ENCODE measurements around the gene EFCAB6. TPM values are rescaled to one million over a fixed set of nuclear protein-coding genes. Genes with fewer than 3 reads are reported as not detected.

EFCAB6 gene, protein sequence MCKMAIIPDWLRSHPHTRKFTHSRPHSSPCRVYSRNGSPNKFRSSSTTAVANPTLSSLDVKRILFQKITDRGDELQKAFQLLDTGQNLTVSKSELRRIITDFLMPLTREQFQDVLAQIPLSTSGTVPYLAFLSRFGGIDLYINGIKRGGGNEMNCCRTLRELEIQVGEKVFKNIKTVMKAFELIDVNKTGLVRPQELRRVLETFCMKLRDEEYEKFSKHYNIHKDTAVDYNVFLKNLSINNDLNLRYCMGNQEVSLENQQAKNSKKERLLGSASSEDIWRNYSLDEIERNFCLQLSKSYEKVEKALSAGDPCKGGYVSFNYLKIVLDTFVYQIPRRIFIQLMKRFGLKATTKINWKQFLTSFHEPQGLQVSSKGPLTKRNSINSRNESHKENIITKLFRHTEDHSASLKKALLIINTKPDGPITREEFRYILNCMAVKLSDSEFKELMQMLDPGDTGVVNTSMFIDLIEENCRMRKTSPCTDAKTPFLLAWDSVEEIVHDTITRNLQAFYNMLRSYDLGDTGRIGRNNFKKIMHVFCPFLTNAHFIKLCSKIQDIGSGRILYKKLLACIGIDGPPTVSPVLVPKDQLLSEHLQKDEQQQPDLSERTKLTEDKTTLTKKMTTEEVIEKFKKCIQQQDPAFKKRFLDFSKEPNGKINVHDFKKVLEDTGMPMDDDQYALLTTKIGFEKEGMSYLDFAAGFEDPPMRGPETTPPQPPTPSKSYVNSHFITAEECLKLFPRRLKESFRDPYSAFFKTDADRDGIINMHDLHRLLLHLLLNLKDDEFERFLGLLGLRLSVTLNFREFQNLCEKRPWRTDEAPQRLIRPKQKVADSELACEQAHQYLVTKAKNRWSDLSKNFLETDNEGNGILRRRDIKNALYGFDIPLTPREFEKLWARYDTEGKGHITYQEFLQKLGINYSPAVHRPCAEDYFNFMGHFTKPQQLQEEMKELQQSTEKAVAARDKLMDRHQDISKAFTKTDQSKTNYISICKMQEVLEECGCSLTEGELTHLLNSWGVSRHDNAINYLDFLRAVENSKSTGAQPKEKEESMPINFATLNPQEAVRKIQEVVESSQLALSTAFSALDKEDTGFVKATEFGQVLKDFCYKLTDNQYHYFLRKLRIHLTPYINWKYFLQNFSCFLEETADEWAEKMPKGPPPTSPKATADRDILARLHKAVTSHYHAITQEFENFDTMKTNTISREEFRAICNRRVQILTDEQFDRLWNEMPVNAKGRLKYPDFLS (N-terminal part only)
- total RNA-seq (1 to 10 TPM in 4 of 7 donors, under 1 TPM in 3; 0.44 to 2.8 (median 1.2) TPM), polyA plus RNA-seq (under 1 TPM; 0.07 to 0.19 (median 0.14) TPM)
- long read RNA-seq, donor 1, partial matches to known transcripts, result 15 of 15 reads
- long read RNA-seq, donor 1, other reads (novel, unspliced or antisense), result 0 of 15 reads
- long read RNA-seq, donor 2, result 0 reads

GRCh38 chr22:43812149-43812842 lies at the start of gene EFCAB6:
Gene EFCAB6 (minus strand): TSS chr22:43812305. CDS start chr22:43782318, 29,987 bp downstream.
- 0 to 2% (median 1%) methylated on average over 21 to 55 of the region's 55 CpGs for WGBS, 5 donors
- peak; percentile 92 for DNase-seq

DNA sequence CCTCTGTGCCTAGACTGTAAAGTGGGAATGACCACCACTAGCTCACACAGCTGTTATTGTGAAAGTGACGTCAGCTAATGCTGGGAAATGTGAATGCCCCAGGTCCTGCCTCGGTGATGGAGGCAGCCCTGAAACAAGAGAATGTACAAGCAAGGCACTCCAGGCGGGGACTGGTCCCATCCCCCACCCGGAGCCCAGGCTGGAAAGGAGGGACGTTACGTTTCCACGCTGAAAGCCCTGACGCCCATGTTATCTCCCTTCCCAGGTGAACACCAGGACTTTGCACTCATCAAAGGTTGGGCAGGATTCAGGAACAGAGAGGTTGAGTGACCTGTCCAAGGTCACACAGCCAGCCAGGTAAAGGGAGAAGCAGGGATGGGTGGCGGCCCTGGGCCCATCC lies 49.4 kb upstream of the EFCAB6 start:
- Histone ChIP-seq H3K27ac (no peak overlapping the region), H3K36me3 (no peaks in the 10 kb centered on the region), H3K4me3 (peak overlapping the region in 4 of 8 donors; percentile 13 to 58 (median 22)), H3K9me3 (peaks cover 0 to 12% (median 6%) of the 10 kb centered on the region in 8 donors), H3K27me3 (replicated peaks in 1 of 7) (peaks cover 0 to 87% (median 40%) of the 10 kb centered on the region in 7 donors), H3K4me1 (peaks cover 0 to 7% (median 3%) of the 10 kb centered on the region in 6 donors)
- 43 to 100% (median 62%) methylated on average over 1 to 9 of the region's 9 CpGs for WGBS, 5 donors
- TF ChIP-seq POLR2A (IDR thresholded peaks at IDR 0.05) (no peak), CTCF (IDR thresholded peaks at IDR 0.05 in 8 of 11, conservative IDR thresholded peaks at IDR 0.05 in 3 of 11) (no peak)
- intact Hi-C loops (cut with DNase I; ENCODE audit: low total_unique reads), result no loop called here
- DNase-seq, result peak; percentile 36

More at GRCh38 chr22:43812149-43812842, at the start of gene EFCAB6:
- intact Hi-C loops (cut with DNase I; ENCODE audit: low total_unique reads), result no loop called here
- Histone ChIP-seq H3K36me3 (peaks cover 0 to 5% (median 0%) of the 10 kb centered on the region in 6 donors), H3K4me1 (peaks cover 5 to 25% (median 17%) of the 10 kb centered on the region in 6 donors), H3K27me3 (replicated peaks in 1 of 7) (no peaks in the 10 kb centered on the region), H3K27ac (peak within 1 kb of the TSS; percentile 69 to 89 (median 82)), H3K9me3 (no peaks in the 10 kb centered on the region), H3K4me3 (peak within 1 kb of the TSS; percentile 74 to 99 (median 92))
- TF ChIP-seq POLR2AphosphoS5 (IDR thresholded peaks at IDR 0.05), result peak; percentile 87 to 88 (median 87)
- peak in 1 of 3 donors; percentile 40 for TF ChIP-seq POLR2A (IDR thresholded peaks at IDR 0.05)
- peak in 1 of 11 experiments; percentile 16 for TF ChIP-seq CTCF (IDR thresholded peaks at IDR 0.05 in 8 of 11, conservative IDR thresholded peaks at IDR 0.05 in 3 of 11)

GRCh38 chr22:43860831-43861230 lies 48.7 kb upstream of the EFCAB6 start:
- Histone ChIP-seq H3K27ac (no peak overlapping the region), H3K9me3 (peaks cover 0 to 19% (median 12%) of the 10 kb centered on the region in 8 donors), H3K4me3 (no peak overlapping the region), H3K36me3 (no peaks in the 10 kb centered on the region), H3K27me3 (replicated peaks in 1 of 7) (peaks cover 0 to 86% (median 40%) of the 10 kb centered on the region in 7 donors), H3K4me1 (peaks cover 0 to 7% (median 3%) of the 10 kb centered on the region in 6 donors)
- TF ChIP-seq POLR2A (IDR thresholded peaks at IDR 0.05) (no peak), CTCF (IDR thresholded peaks at IDR 0.05 in 8 of 11, conservative IDR thresholded peaks at IDR 0.05 in 3 of 11) (no peak), POLR2AphosphoS5 (IDR thresholded peaks at IDR 0.05) (no peak)
- WGBS, 5 donors, result 81 to 90% (median 89%) methylated on average over 10 to 12 of the region's 12 CpGs
- DNase-seq, result peak; percentile 13
- intact Hi-C loops (cut with DNase I; ENCODE audit: low total_unique reads), result no loop called here
